ENCODE data around the gene ZNF462. TPM values are rescaled to one million over a fixed set of nuclear protein-coding genes. Genes with fewer than 3 reads are reported as not detected.
A peak's percentile ranks its signal among the peaks of the same experiment; 100 is the strongest.

The ZNF462 gene
- total RNA-seq, 1 experiment from 2014 or later, result 164 TPM

- no peak overlapping the region for H3K27ac ChIP-seq (ENCODE audit: insufficient read length, low read depth, low read length)
- no peak overlapping the region for H2BK12ac ChIP-seq (ENCODE audit: insufficient read length, low read depth, low read length)
- no peak overlapping the region for H3K18ac ChIP-seq (ENCODE audit: insufficient read length, low read depth, low read length)
- no peak overlapping the region for H3T11ph ChIP-seq (ENCODE audit: low read length)
- WGBS (ENCODE audit: extremely low coverage, insufficient read length, low lambda C conversion rate), result no CpG with 5 or more reads among the region's 4 CpGs
- no peak overlapping the region for H3K23ac ChIP-seq (ENCODE audit: insufficient read length, low read depth, low read length)
- no peaks in the 10 kb centered on the region for H3K9me3 ChIP-seq (ENCODE audit: control insufficient read depth, low read depth, low read length)
- Mint-ChIP-seq H3K4me1 (peaks cover 80 to 81% of the 10 kb centered on the region in 2 experiments), H3K36me3 (ENCODE audit: insufficient read depth in 1 of 3, low read depth in 3 of 3) (peaks cover 10 to 23% (median 17%) of the 10 kb centered on the region in 3 experiments; a peak in 6 of 7 replicates), H3K27ac (peak overlapping the region; percentile 31 to 98 (median 83); a peak in 6 of 7 replicates), H3K27me3 (ENCODE audit: low read depth) (no peaks in the 10 kb centered on the region), H3K9me3 (no peaks in the 10 kb centered on the region), H3K4me3 (no peak overlapping the region)
- H4K5ac ChIP-seq (ENCODE audit: insufficient read length, low read depth, low read length), result no peak overlapping the region
- no peaks in the 10 kb centered on the region for H3K27me3 ChIP-seq (ENCODE audit: insufficient read depth, low read length)
- no peak overlapping the region for H2AK5ac ChIP-seq (ENCODE audit: insufficient read length, low read length)
- no peak overlapping the region for H2BK120ac ChIP-seq (ENCODE audit: low read depth, low read length, poor library complexity, severe bottlenecking)
- DNase-seq, result no peak
- no peak overlapping the region for H2BK5ac ChIP-seq (ENCODE audit: insufficient read length, low read length)
- H2BK20ac ChIP-seq (ENCODE audit: low read depth, low read length, poor library complexity, severe bottlenecking), result no peak overlapping the region
- no peak overlapping the region for H4K8ac ChIP-seq (replicated peaks; ENCODE audit: insufficient read length, low read depth, low read length)
- no peak overlapping the region for H4K91ac ChIP-seq (ENCODE audit: insufficient read length, low read depth, low read length)
- no peak overlapping the region for H3K9ac ChIP-seq (ENCODE audit: extremely low read depth, insufficient read length, low read length)
- H2BK15ac ChIP-seq (ENCODE audit: low read depth, low read length), result no peak overlapping the region
- H3K4me1 ChIP-seq (ENCODE audit: insufficient read depth, low read length), result peaks cover 41% of the 10 kb centered on the region
- H4K20me1 ChIP-seq (ENCODE audit: control insufficient read depth, insufficient read depth, insufficient read length), result no peaks in the 10 kb centered on the region
- H3K79me1 ChIP-seq (ENCODE audit: insufficient read depth, low read depth, low read length, poor library complexity, severe bottlenecking), result peaks cover 4% of the 10 kb centered on the region
- H3K56ac ChIP-seq (ENCODE audit: insufficient read length, low read depth, low read length), result no peak overlapping the region
- no peak overlapping the region for H3K4me2 ChIP-seq (ENCODE audit: insufficient read depth, insufficient read length, low read length)
- TF ChIP-seq CTCF (conservative IDR thresholded peaks at IDR 0.05), result no peak
- H3K4ac ChIP-seq (ENCODE audit: low read depth, low read length), result no peak overlapping the region
- H3K79me2 ChIP-seq (ENCODE audit: insufficient read depth, low read length), result peaks cover 56% of the 10 kb centered on the region; the same call in 1 of the 2 replicates
- no peak overlapping the region for H3K14ac ChIP-seq (ENCODE audit: insufficient read depth, low read length)
- no peak overlapping the region for H2AFZ ChIP-seq (ENCODE audit: low read length)
- H3K23me2 ChIP-seq (ENCODE audit: insufficient read length, low read depth, low read length, poor library complexity, severe bottlenecking), result no peaks in the 10 kb centered on the region
Observed at GRCh38 chr9:106890608-106891007, 27.6 kb downstream of the ZNF462 start.
